HepG2 (cell line): Measurements from ENCODE around the gene ACKR4.

Source experiments
- BRCA1 ChIP-seq: sonication (generic); formaldehyde crosslinking; IDR thresholded peaks from 2 replicates; pipeline ENCODE4 v1.4.0; 2020; ENCODE audit warnings: missing genetic modification reagents
- EP300 ChIP-seq, 3 experiments: sonication (generic) in 1 of 3; formaldehyde crosslinking in 1 of 3; IDR thresholded peaks; 2 replicates each; pipeline versions ENCODE4 v1.5.1 to v1.6.1; 2011 to 2020; ENCODE audit warnings: low read depth in 2 of 3, low read length in 2 of 3, borderline replicate concordance in 1 of 3, improper control_type of control experiment in 1 of 3, mild to moderate bottlenecking in 1 of 3, missing genetic modification reagents in 1 of 3, moderate library complexity in 1 of 3
- EZH2 ChIP-seq: conservative IDR thresholded peaks from 2 replicates; pipeline ENCODE4 v1.6.1; 2012; ENCODE audit warnings: mild to moderate bottlenecking, low read depth, low read length, moderate library complexity
- GPN1 ChIP-seq: sonication (generic); formaldehyde crosslinking; IDR thresholded peaks from 2 replicates; pipeline ENCODE4 v1.5.1; 2020; ENCODE audit warnings: missing genetic modification reagents, borderline replicate concordance
- MIXL1 ChIP-seq: IDR thresholded peaks from 2 replicates; pipeline ENCODE4 v1.6.1; 2016
- PHF21A ChIP-seq: sonication (generic); formaldehyde crosslinking; IDR thresholded peaks from 2 replicates; pipeline ENCODE4 v1.5.0; 2020; ENCODE audit warnings: mild to moderate bottlenecking, missing genetic modification reagents
- ZNF558 ChIP-seq: sonication (generic); formaldehyde crosslinking; IDR thresholded peaks from 2 replicates; pipeline ENCODE4 v1.9.0; 2022; ENCODE audit warnings: mild to moderate bottlenecking, missing genetic modification reagents, borderline replicate concordance
- ZNF75D ChIP-seq: sonication (generic); formaldehyde crosslinking; IDR thresholded peaks from 2 replicates; pipeline ENCODE4 v1.8.1; 2023; ENCODE audit warnings: missing genetic modification reagents, mild to moderate bottlenecking, borderline replicate concordance
- TF ChIP-seq, protein P1 (sequence below): sonication (generic); formaldehyde crosslinking; IDR thresholded peaks from 2 replicates; pipeline ENCODE4 v1.5.0; 2020; ENCODE audit warnings: mild to moderate bottlenecking, missing genetic modification reagents, moderate library complexity
- TF ChIP-seq, protein P2 (sequence below): sonication (generic); formaldehyde crosslinking; IDR thresholded peaks from 2 replicates; pipeline ENCODE4 v1.4.0; 2020; ENCODE audit warnings: missing genetic modification reagents
- TF ChIP-seq, protein P3 (sequence below): sonication (generic); formaldehyde crosslinking; IDR thresholded peaks from 2 replicates; pipeline ENCODE4 v1.5.0; 2020; ENCODE audit warnings: missing genetic modification reagents
- TF ChIP-seq, protein P4 (sequence below): sonication (generic); formaldehyde crosslinking; IDR thresholded peaks from 2 replicates; pipeline ENCODE4 v1.5.1; 2020; ENCODE audit warnings: mild to moderate bottlenecking, missing genetic modification reagents
- TF ChIP-seq, protein P5 (sequence below): sonication (generic); formaldehyde crosslinking; IDR thresholded peaks from 2 replicates; pipeline ENCODE4 v1.4.0; 2020; ENCODE audit warnings: mild to moderate bottlenecking, missing genetic modification reagents

DNA sequence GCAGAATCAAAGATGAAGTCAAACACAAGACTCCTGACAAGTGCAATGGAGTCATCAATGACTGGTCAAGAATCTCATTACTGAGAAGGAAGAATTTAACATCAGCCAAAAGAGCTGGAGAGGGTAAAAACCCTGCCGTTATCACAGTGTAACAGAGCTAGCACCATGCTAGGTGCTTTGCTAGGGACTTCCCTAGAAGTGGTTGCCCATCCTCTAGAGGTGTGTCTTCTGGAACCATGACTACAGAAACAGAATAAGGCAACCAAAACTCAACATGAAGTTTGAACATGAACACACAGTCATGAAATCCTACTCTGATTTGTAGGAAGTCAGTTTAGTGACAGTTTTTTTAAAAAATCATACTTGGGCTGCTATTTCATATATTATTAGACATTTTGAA lies 53.1 kb downstream of the ACKR4 start:
- no peak for TF ChIP-seq ZNF75D (CRISPR knock-in tag)
- TF ChIP-seq, protein P1, sequence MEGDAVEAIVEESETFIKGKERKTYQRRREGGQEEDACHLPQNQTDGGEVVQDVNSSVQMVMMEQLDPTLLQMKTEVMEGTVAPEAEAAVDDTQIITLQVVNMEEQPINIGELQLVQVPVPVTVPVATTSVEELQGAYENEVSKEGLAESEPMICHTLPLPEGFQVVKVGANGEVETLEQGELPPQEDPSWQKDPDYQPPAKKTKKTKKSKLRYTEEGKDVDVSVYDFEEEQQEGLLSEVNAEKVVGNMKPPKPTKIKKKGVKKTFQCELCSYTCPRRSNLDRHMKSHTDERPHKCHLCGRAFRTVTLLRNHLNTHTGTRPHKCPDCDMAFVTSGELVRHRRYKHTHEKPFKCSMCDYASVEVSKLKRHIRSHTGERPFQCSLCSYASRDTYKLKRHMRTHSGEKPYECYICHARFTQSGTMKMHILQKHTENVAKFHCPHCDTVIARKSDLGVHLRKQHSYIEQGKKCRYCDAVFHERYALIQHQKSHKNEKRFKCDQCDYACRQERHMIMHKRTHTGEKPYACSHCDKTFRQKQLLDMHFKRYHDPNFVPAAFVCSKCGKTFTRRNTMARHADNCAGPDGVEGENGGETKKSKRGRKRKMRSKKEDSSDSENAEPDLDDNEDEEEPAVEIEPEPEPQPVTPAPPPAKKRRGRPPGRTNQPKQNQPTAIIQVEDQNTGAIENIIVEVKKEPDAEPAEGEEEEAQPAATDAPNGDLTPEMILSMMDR (CRISPR knock-in tag) = no peak
- TF ChIP-seq EP300 (IDR thresholded peaks at IDR 0.05; ENCODE audit: low read depth in 2 of 2, low read length in 2 of 2) = no peak
- TF ChIP-seq EP300 (CRISPR knock-in tag; IDR thresholded peaks at IDR 0.05; ENCODE audit: borderline replicate concordance) = no peak
- no peak for TF ChIP-seq BRCA1 (CRISPR knock-in tag)
- no peak for TF ChIP-seq EZH2
- TF ChIP-seq PHF21A = no peak
- TF ChIP-seq, protein P2, sequence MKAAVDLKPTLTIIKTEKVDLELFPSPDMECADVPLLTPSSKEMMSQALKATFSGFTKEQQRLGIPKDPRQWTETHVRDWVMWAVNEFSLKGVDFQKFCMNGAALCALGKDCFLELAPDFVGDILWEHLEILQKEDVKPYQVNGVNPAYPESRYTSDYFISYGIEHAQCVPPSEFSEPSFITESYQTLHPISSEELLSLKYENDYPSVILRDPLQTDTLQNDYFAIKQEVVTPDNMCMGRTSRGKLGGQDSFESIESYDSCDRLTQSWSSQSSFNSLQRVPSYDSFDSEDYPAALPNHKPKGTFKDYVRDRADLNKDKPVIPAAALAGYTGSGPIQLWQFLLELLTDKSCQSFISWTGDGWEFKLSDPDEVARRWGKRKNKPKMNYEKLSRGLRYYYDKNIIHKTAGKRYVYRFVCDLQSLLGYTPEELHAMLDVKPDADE (CRISPR knock-in tag) = no peak
- TF ChIP-seq, protein P3, sequence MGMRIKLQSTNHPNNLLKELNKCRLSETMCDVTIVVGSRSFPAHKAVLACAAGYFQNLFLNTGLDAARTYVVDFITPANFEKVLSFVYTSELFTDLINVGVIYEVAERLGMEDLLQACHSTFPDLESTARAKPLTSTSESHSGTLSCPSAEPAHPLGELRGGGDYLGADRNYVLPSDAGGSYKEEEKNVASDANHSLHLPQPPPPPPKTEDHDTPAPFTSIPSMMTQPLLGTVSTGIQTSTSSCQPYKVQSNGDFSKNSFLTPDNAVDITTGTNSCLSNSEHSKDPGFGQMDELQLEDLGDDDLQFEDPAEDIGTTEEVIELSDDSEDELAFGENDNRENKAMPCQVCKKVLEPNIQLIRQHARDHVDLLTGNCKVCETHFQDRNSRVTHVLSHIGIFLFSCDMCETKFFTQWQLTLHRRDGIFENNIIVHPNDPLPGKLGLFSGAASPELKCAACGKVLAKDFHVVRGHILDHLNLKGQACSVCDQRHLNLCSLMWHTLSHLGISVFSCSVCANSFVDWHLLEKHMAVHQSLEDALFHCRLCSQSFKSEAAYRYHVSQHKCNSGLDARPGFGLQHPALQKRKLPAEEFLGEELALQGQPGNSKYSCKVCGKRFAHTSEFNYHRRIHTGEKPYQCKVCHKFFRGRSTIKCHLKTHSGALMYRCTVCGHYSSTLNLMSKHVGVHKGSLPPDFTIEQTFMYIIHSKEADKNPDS = no peak
- TF ChIP-seq, protein P4, sequence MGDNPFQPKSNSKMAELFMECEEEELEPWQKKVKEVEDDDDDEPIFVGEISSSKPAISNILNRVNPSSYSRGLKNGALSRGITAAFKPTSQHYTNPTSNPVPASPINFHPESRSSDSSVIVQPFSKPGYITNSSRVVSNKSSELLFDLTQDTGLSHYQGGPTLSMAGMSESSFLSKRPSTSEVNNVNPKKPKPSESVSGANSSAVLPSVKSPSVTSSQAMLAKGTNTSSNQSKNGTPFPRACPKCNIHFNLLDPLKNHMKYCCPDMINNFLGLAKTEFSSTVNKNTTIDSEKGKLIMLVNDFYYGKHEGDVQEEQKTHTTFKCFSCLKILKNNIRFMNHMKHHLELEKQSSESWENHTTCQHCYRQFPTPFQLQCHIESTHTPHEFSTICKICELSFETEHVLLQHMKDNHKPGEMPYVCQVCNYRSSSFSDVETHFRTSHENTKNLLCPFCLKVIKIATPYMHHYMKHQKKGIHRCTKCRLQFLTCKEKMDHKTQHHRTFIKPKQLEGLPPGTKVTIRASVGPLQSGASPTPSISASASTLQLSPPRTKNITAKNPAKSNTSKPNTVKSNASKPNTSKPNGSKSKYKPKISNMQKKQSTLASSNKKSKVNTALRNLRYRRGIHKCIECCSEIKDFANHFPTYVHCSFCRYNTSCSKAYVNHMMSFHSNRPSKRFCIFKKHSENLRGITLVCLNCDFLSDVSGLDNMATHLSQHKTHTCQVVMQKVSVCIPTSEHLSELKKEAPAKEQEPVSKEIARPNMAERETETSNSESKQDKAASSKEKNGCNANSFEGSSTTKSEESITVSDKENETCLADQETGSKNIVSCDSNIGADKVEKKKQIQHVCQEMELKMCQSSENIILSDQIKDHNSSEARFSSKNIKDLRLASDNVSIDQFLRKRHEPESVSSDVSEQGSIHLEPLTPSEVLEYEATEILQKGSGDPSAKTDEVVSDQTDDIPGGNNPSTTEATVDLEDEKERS (CRISPR knock-in tag) = no peak
- TF ChIP-seq MIXL1 (CRISPR knock-in tag) = no peak
- TF ChIP-seq ZNF558 (CRISPR knock-in tag) = no peak
- TF ChIP-seq, protein P5, sequence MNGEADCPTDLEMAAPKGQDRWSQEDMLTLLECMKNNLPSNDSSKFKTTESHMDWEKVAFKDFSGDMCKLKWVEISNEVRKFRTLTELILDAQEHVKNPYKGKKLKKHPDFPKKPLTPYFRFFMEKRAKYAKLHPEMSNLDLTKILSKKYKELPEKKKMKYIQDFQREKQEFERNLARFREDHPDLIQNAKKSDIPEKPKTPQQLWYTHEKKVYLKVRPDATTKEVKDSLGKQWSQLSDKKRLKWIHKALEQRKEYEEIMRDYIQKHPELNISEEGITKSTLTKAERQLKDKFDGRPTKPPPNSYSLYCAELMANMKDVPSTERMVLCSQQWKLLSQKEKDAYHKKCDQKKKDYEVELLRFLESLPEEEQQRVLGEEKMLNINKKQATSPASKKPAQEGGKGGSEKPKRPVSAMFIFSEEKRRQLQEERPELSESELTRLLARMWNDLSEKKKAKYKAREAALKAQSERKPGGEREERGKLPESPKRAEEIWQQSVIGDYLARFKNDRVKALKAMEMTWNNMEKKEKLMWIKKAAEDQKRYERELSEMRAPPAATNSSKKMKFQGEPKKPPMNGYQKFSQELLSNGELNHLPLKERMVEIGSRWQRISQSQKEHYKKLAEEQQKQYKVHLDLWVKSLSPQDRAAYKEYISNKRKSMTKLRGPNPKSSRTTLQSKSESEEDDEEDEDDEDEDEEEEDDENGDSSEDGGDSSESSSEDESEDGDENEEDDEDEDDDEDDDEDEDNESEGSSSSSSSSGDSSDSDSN = no peak
- no peak for TF ChIP-seq GPN1 (CRISPR knock-in tag)
